HG03039 (cell line): ENCODE results near the gene CARS2.
"Not testable (repeated sequence)": the region's sequence is repeated elsewhere in the genome, so short reads cannot be mapped to it uniquely, and the experiment has no call there.

Source experiments
- ATAC-seq: cut with Tn5 transposase; IDR thresholded peaks from one replicate; pipeline ENCODE4 v1.9.1; 2021; ENCODE audit warnings: mild to moderate bottlenecking, moderate library complexity; ENCODE audit not compliant: unreplicated experiment

Gene CARS2

GRCh38 chr13:110638814-110639806, 66.8 kb downstream of the CARS2 start:
- no peak for ATAC-seq

DNA sequence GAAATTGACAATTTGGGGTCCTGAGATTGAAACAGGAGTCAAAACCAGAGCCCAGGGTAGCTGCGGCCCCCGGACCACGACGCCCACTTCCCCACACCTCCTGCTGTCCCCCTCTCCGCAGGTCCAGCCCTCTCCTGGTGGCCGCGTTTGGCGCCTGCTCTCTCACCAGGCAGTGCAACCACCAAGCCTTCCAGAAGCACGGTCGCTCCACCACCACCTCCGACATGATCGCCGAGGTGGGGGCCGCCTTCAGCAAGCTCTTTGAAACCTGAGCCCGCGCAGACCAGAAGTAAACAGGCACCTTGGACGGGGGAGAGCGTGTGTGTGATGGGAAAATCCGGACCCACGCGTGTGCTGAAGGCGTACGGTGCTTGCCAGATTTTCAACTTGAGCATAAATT, 67.7 kb downstream of the CARS2 start:
- ATAC-seq, result no peak

GRCh38 chr13:110637747-110638146, 68.2 kb downstream of the CARS2 start:
- no peak for ATAC-seq

- ATAC-seq, result no peak
Observed at GRCh38 chr13:110637275-110637674, 68.6 kb downstream of the CARS2 start.

GRCh38 chr13:110636701-110637201, 69.2 kb downstream of the CARS2 start:
- no peak for ATAC-seq

DNA sequence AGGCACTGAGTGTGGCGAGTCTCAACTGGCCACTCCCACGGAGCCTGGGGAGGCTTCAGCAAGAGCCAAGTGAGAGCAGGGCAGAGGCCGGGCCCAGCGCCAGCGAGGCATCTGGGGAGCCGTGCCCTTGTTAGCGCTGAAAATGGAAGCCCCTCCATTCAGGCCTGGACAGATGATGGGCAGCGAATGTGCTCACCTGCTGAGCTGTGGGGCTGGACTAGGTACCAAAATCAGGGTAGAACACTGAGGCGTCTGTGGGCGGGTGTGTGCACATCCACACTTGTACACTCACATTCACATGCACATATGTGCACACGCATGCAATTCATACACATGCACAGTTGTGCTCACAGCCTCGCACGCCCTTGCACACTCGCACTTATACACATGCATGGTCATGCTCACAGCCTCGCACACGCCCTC, 69.9 kb downstream of the CARS2 start:
- no peak for ATAC-seq

- no peak for ATAC-seq
Observed at GRCh38 chr13:110635405-110636002, 70.4 kb downstream of the CARS2 start.

- ATAC-seq, result no peak
Observed at GRCh38 chr13:110634558-110634957, 71.4 kb downstream of the CARS2 start.

GRCh38 chr13:110633776-110634175, 72.1 kb downstream of the CARS2 start:
- no peak for ATAC-seq

- ATAC-seq, result not testable (repeated sequence)
Observed at GRCh38 chr13:110632255-110632654, 73.7 kb downstream of the CARS2 start.

GRCh38 chr13:110630566-110631119, 75.3 kb downstream of the CARS2 start:
- no peak for ATAC-seq

DNA sequence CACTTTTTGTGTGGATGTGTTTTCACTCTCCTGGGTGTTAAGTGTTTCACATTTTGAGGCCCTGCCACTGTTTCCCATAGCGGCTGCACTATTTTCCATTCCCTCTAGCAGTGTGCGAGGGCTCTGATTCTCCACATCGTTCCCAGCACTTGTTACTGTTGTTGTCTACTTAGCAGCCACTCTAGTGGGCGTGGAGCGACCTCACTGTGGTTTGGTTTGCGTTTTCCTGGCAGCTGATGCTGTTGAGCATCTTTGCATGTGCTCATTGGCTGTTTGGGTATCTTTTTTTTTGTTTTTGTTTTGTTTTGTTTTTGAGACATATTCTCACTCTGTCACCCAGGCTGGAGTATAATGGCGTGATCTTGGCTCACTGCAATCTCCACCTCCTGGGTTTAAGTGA, 76.2 kb downstream of the CARS2 start:
- no peak for ATAC-seq

GRCh38 chr13:110628952-110629701, 76.8 kb downstream of the CARS2 start:
- no peak for ATAC-seq

DNA sequence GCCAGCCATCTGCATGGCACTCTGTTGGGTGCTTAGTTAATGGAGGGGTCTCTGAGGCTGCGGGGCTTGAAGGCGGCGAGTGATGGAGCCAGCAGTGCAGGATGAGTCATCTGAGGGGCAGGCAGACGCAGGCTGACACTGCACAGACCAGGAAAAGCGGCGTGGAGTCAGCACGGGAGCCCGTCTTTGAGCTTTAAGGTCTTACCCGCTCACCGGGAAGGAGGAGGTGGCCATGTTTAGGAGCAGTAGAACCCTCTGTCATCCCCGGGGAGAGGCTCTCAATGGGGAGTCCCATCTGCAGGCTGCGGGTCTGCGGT, 77.5 kb downstream of the CARS2 start:
- ATAC-seq, result no peak

DNA sequence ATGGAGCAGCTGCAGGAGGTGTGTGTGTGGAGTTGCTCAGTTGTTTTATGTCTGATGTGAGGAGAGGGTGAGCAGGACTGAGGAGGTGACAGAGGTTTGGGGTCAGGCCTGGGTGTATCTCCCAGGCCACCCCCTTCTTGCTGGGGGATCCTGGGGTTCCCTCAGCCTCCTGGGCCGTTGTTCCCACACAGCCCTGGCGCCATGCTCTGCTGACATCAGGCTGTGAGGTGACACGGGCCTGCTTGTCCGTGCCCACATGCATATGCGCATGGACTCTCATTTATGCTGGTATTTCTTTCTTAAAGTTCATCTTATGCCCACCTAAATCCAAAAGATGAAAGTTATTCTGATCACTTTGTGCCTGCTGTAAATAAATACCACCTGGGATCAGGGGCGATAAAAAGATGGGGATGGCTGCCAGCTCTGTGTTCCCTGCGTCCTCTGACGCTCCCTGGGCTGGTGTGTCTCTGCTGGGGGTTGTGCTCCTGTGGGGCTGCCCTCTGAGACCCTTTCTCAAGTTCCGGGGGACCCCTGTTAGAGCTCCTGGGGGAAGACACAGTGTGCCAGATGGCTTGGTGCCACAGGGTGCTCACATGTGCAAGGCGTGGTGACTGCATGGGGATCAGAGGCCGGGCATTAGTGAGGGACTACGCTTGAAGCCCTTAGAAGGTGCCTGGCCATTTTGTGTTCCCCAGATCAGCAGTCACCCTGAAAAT, 78.0 kb downstream of the CARS2 start:
- no peak for ATAC-seq

DNA sequence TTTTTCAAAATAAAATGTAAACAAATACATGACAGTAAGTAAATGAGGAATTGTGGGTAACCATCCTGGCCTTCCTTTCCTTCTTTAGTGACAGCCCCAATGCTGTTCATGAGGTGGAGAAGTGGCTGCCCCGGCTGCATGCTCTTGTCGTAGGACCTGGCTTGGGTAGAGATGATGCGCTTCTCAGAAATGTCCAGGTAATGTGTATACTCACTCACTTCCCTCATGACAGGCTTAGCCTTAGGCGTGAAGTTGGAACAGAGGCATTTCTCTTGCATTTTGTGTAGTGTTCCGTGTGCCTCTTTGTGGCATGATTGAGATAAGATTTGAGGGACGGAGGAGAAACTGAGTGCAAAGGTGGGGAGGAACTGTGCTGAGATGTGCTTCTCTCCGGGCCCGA, 78.6 kb downstream of the CARS2 start:
- no peak for ATAC-seq

DNA sequence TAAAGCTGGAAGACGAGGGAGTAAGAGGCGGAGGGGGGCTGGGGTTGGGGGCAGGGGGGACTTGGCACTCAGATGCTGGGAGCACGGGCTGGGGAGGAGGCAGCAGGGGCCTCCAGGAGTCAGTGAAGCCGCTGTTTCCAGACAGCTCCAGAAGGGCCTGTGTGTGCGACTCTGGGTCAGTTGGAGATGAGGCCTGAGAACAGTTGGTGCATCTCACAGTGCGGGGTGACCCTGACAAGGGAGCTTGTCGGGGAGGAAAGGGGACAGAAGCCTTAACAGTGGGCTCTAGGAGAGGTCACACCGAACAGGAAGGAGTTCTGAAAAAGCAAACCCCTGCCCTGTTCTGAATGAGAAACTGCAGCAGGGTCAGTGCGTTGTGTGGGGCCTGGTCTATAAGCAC, 79.4 kb downstream of the CARS2 start:
- ATAC-seq, result no peak

GRCh38 chr13:110625771-110626321, 80.1 kb downstream of the CARS2 start:
- ATAC-seq, result no peak

GRCh38 chr13:110624766-110625756, 80.9 kb downstream of the CARS2 start:
- no peak for ATAC-seq
